ENCODE results near the gene DPP7.
"Not testable (repeated sequence)": the region's sequence is repeated elsewhere in the genome, so short reads cannot be mapped to it uniquely, and the experiment has no call there.

GRCh38 chr9:137121927-137122795, 7.6 kb upstream of the DPP7 start:
- TF ChIP-seq POLR2A, CTCF (IDR thresholded peaks at IDR 0.05): not testable (repeated sequence)
